Measurements from ENCODE around the gene PAX8.

PAX8 gene

GRCh38 chr2:113219092-113219441, 59.7 kb downstream of the PAX8 start:
- Histone ChIP-seq H3K9me3 (replicated peaks in 1 of 11) (no peaks in the 10 kb centered on the region), H3K4me1 (peaks cover 52 to 68% (median 64%) of the 10 kb centered on the region in 10 experiments), H4K20me1 (peaks cover 0 to 18% (median 0%) of the 10 kb centered on the region in 11 experiments; a peak in 5 of 22 replicates), H3K36me3 (no peaks in the 10 kb centered on the region), H3K27me3 (peaks cover 0 to 9% (median 0%) of the 10 kb centered on the region in 11 experiments; a peak in 5 of 22 replicates), H3K27ac (peak overlapping the region in 9 of 11 experiments; percentile 16 to 91 (median 72); a peak in 14 of 22 replicates), H3K4me2 (peak overlapping the region; percentile 85 to 99 (median 95)), H3K4me3 (peak overlapping the region in 1 of 10 experiments; percentile 9; a peak in 2 of 20 replicates), H3K9ac (peak overlapping the region in 3 of 11 experiments; percentile 61 to 65 (median 65); a peak in 5 of 22 replicates)
- TF ChIP-seq Cebpa-rat (IDR thresholded peaks at IDR 0.05), result no peak

- Histone ChIP-seq H4K20me1 (peaks cover 0 to 18% (median 0%) of the 10 kb centered on the region in 11 experiments; a peak in 5 of 22 replicates), H3K9me3 (replicated peaks in 1 of 11) (no peaks in the 10 kb centered on the region), H3K4me2 (peak overlapping the region; percentile 85 to 99 (median 95)), H3K27me3 (peaks cover 0 to 11% (median 0%) of the 10 kb centered on the region in 11 experiments; a peak in 6 of 22 replicates), H3K27ac (peak overlapping the region; percentile 38 to 91 (median 72); a peak in 20 of 22 replicates), H3K36me3 (no peaks in the 10 kb centered on the region), H3K4me3 (peak overlapping the region in 7 of 10 experiments; percentile 9 to 47 (median 32); a peak in 9 of 20 replicates), H3K4me1 (peaks cover 57 to 74% (median 69%) of the 10 kb centered on the region in 10 experiments), H3K9ac (peak overlapping the region; percentile 30 to 76 (median 63); a peak in 21 of 22 replicates)
- TF ChIP-seq Cebpa-rat (IDR thresholded peaks at IDR 0.05), result peak in 2 of 11 experiments; percentile 39 to 71; a peak in 2 of 22 replicates
Observed at GRCh38 chr2:113218283-113219091, 60.2 kb downstream of the PAX8 start.

- Histone ChIP-seq H3K27me3 (peaks cover 0 to 15% (median 0%) of the 10 kb centered on the region in 11 experiments; a peak in 6 of 22 replicates), H3K9ac (peak overlapping the region; percentile 30 to 76 (median 63); a peak in 21 of 22 replicates), H3K4me3 (peak overlapping the region in 7 of 10 experiments; percentile 28 to 47 (median 33); a peak in 10 of 20 replicates), H3K9me3 (replicated peaks in 1 of 11) (no peaks in the 10 kb centered on the region), H3K27ac (peak overlapping the region; percentile 38 to 91 (median 72); a peak in 21 of 22 replicates), H4K20me1 (peaks cover 0 to 18% (median 0%) of the 10 kb centered on the region in 11 experiments; a peak in 5 of 22 replicates), H3K4me1 (peaks cover 64 to 81% (median 78%) of the 10 kb centered on the region in 10 experiments), H3K36me3 (no peaks in the 10 kb centered on the region), H3K4me2 (peak overlapping the region; percentile 85 to 99 (median 95))
- TF ChIP-seq Cebpa-rat (IDR thresholded peaks at IDR 0.05), result no peak
Observed at GRCh38 chr2:113217455-113218282, 61.1 kb downstream of the PAX8 start.

GRCh38 chr2:113216891-113217454, 61.7 kb downstream of the PAX8 start:
- H3K4me3 ChIP-seq, result peak overlapping the region in 4 of 10 experiments; percentile 6 to 42 (median 32); a peak in 2 of 20 replicates
- peak overlapping the region; percentile 85 to 99 (median 95) for H3K4me2 ChIP-seq
- H3K9ac ChIP-seq, result peak overlapping the region in 9 of 11 experiments; percentile 33 to 76 (median 61); a peak in 14 of 22 replicates
- no peak for TF ChIP-seq Cebpa-rat (IDR thresholded peaks at IDR 0.05)
- H3K36me3 ChIP-seq, result no peaks in the 10 kb centered on the region
- peaks cover 0 to 18% (median 0%) of the 10 kb centered on the region in 11 experiments; a peak in 5 of 22 replicates for H4K20me1 ChIP-seq
- H3K9me3 ChIP-seq (replicated peaks in 1 of 11), result no peaks in the 10 kb centered on the region
- peaks cover 70 to 88% (median 84%) of the 10 kb centered on the region in 10 experiments for H3K4me1 ChIP-seq
- peak overlapping the region; percentile 33 to 91 (median 72); a peak in 21 of 22 replicates for H3K27ac ChIP-seq
- peaks cover 0 to 15% (median 0%) of the 10 kb centered on the region in 11 experiments; a peak in 7 of 22 replicates for H3K27me3 ChIP-seq

DNA sequence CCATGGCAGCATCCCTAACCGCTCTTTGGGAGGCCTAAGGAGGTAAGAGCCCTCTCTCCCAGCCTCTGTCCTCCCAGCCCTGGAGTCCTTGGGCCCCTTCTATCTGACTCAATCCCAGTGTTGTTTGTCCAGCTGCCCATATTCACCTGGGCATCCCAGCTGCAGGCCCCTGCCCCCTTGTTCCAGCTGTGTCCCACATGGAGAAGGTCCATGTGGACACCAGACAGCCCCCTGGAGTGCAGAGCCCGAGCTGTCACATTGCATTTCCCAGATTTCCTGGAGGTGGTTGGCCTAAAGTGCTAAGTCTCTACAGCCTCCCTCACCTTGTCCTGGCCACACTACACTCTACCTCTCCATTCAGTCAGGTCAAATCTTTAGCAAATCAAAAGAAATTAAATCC, 62.4 kb downstream of the PAX8 start:
- peaks cover 0 to 18% (median 0%) of the 10 kb centered on the region in 11 experiments; a peak in 5 of 22 replicates for H4K20me1 ChIP-seq
- H3K4me1 ChIP-seq, result peaks cover 77 to 93% (median 91%) of the 10 kb centered on the region in 10 experiments

GRCh38 chr2:113215056-113215455, 63.7 kb downstream of the PAX8 start:
- Histone ChIP-seq H4K20me1 (peaks cover 0 to 18% (median 0%) of the 10 kb centered on the region in 11 experiments; a peak in 5 of 22 replicates), H3K36me3 (no peaks in the 10 kb centered on the region), H3K27me3 (peaks cover 0 to 29% (median 4%) of the 10 kb centered on the region in 11 experiments; a peak in 9 of 22 replicates), H3K9me3 (replicated peaks in 1 of 11) (no peaks in the 10 kb centered on the region), H3K4me2 (peak overlapping the region; percentile 4 to 96 (median 80); a peak in 19 of 22 replicates), H3K27ac (no peak overlapping the region), H3K4me3 (no peak overlapping the region), H3K9ac (no peak overlapping the region), H3K4me1 (peaks cover 83 to 92% (median 90%) of the 10 kb centered on the region in 10 experiments)
- TF ChIP-seq Cebpa-rat (IDR thresholded peaks at IDR 0.05), result no peak

More for the DNA sequence above, 62.4 kb downstream of the PAX8 start:
- no peak for TF ChIP-seq Cebpa-rat (IDR thresholded peaks at IDR 0.05)
- peak overlapping the region; percentile 85 to 99 (median 95) for H3K4me2 ChIP-seq
- no peaks in the 10 kb centered on the region for H3K9me3 ChIP-seq (replicated peaks in 1 of 11)
- H3K9ac ChIP-seq, result no peak overlapping the region
- H3K36me3 ChIP-seq, result no peaks in the 10 kb centered on the region
- H3K4me3 ChIP-seq, result no peak overlapping the region
- H3K27ac ChIP-seq, result peak overlapping the region in 2 of 11 experiments; percentile 2 to 72; a peak in 3 of 22 replicates
- H3K27me3 ChIP-seq, result peaks cover 0 to 18% (median 0%) of the 10 kb centered on the region in 11 experiments; a peak in 7 of 22 replicates

DNA sequence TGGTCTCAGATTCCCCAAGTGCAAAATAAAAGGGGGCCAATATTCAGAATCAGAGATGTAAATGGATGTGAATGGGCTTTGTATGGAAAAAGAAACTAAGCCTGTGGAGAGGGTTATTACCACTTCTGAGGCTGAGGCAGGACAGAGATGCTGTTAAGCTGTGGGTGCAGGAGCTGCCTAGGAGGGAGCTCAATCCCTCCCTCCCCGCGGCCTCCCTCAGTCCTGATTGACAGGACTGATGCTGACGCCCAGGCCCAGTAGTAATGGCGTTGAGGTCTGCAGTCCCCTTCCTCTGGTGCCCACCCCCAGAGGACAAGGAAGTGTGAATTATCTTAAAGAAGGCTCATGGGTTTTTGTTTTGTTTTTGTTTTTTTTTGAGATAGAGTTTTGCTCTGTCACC, 64.6 kb downstream of the PAX8 start:
- Histone ChIP-seq H3K9me3 (replicated peaks in 1 of 11) (no peaks in the 10 kb centered on the region), H3K36me3 (no peaks in the 10 kb centered on the region), H4K20me1 (peaks cover 0 to 18% (median 0%) of the 10 kb centered on the region in 11 experiments; a peak in 5 of 22 replicates), H3K27ac (no peak overlapping the region), H3K9ac (no peak overlapping the region), H3K27me3 (peaks cover 0 to 29% (median 5%) of the 10 kb centered on the region in 11 experiments; a peak in 9 of 22 replicates), H3K4me2 (peak overlapping the region; percentile 4 to 96 (median 80); a peak in 20 of 22 replicates), H3K4me1 (peaks cover 77 to 90% (median 85%) of the 10 kb centered on the region in 10 experiments), H3K4me3 (no peak overlapping the region)
- TF ChIP-seq Cebpa-rat (IDR thresholded peaks at IDR 0.05), result no peak

Data from BLaER1 treated with 17β-estradiol and CSF1 and Interleukin-3, amounts not matched to agents 10 nM and 100 nM (cell line).